IPS DF 19.7 (cell line): ENCODE data around the gene KCNIP3.

Source experiments
- DNase-seq: peaks from one replicate; pipeline ENCODE4 v3.0.0-alpha.2; 2013; ENCODE audit warnings: low read depth, low spot score

KCNIP3 gene

DNA sequence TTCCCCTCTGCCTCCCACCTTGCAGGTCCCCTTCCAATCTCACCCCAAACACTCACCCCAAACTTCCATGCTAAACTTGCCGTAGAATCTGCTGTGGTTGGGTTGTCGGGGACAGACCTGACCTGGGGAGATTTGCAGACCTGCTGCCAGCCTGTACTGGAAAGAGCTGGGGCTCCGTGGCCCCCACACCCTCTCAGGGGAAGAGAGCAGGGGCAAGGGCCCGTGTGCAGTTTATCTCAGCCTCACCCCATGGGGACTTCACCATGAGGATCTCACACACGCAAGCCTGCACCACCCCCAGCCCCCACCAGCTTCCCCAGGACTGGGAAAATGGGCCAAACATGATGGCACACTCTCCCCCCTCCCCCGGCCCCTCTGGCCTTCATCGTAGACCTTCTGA is 30.7 kb downstream of the KCNIP3 start:
- DNase-seq = no peak

DNA sequence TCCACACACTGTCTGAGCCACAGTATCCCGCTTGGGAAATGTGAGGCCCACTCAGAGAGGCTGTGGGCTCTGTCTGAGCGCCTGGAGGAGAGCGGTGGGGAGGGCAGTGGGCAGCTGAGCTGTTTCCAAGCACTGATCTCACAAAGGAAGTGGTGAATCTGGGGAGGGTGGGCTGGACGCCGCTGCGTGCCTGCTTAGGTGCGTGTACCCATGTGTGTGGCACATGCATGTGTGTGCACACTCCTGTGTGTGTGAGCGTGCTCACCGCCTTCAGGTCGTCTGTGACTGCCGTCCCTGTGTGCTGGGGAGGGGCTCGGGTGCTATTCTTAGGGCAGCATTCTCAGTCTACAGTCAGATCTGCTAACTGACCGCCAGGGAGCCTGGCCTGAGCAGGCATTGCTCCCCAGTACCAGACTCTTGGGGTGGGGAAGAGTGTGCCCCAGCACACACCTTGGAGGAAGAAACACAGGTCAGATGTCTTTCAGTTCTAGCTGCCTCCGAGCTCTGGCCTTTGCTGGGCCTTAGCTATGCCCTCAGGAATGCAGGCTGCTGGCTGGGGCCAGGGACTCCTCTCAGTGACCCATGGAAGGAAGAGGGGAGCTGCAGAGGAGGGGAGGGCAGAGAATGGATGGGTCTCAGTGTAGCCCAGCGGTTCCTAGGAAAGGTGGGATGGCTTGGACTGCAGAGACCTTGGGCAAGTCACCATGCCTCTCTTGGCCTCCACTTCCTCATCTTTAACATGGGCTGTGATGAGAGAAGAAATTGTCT is 31.4 kb downstream of the KCNIP3 start:
- DNase-seq = no peak

GRCh38 chr2:95329401-95329800 is 32.3 kb downstream of the KCNIP3 start:
- DNase-seq = no peak

DNA sequence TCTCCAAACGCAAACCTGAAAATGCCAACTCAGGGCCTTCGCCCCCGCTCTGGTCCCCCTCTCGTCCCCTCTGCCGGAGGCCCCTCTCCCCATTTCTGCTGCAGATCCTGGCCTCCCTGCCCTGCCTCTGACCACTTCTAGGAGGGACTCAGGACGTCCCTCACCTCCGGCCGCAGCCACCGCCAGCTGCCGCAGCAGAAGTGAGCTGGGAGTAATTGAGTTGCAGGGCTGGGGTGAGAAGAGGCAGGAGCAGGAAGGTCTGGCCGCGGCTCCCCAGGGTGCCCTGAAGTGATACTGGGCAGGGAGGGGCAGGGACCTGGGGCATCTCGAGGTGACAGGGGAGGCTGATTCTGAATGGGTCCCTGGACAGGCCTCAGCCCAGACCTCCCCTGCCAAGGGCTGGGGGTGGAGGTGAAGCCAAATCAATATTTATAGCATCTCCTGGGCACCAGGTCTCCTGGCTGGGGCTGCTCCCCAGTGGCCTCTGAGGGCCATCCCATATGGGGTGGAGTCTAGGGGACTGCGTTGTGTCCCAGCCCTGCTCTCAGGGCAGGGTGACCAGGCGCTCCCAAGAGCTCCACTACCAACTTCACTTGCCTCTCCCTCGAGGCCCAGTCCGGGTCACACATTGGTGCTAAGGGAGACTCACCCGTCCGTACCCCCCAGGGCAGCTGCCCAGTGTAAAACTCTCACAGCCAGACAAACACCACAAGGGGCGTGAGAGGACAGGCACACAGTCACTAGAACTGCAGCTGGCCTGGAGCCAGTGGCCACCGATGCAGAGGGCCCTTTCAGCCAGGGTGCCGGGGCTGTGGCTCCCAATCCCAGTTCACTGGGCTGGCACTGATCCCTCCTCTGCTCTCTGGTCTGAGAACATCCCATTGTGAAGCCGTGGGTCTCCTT is 33.0 kb downstream of the KCNIP3 start:
- no peak for DNase-seq

DNA sequence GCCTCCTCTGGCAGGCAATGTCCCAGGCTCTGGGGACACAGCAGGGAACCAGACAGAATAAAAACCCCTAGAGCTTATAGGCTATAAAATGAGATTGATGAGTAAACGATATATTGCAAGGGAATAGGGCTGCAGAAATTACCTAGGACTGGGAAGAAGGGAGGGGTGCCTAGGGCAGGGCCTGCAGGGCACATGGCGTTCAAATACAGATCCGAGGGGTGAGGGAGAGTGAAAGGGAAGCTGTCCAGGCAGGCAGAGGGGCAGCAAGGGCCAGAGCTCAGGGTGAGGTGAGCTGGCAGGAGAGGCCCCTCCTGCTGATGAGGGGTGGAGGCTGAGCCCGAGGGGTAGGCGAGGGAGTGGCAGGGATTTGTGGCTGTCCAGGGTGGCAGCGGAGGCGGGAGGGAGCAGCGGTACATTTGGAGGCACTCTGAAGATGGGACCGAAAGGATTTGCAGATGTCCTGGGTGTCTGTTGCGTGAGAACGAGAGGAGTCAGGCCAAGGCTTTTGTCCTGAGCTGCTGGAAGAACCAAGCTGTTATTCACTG is 33.7 kb downstream of the KCNIP3 start:
- no peak for DNase-seq

DNA sequence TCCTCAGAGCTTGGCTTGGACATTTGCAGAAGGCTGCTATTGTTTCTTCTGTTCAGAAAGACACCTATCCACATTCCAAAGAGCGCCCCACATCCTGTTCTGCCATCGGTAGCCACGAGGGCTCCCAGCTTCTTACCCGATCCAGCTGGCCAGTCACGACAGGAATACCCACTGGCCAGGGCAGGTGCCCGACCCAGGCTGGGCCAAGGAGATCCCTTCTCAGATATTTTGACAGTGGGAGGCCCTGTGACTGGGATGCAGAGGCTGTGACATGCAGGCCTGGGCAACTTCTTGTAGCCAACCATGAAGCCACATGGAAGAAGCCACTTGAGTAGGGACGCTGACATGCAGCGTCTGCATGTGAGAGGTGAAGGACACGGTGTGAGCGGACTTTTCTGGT is 34.5 kb downstream of the KCNIP3 start:
- no peak for DNase-seq

GRCh38 chr2:95332036-95332435 is 34.9 kb downstream of the KCNIP3 start:
- no peak for DNase-seq

- no peak for DNase-seq
These were observed 35.9 kb downstream of the KCNIP3 start for GRCh38 chr2:95333056-95333455.

DNA sequence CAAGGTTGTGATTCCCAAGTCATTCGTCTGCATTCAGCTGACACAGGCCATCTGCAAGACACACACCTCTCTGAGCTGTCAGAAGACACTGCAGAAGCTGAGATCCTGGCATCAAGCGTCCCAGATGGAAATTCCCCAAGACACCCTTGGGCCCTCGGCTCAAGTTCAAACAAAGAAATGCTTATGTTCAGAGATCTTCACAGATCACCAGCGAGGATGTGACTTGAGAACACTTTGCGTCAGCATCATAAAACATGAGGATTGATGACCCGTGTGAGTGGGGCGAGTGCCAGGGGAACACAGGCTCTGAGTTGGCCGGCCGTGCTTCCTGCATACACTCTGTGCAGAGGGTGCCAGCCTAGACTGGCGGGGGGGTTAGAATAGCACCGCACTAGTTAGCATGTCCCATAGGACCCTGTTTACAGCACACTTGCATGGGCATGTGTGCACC is 36.8 kb downstream of the KCNIP3 start:
- no peak for DNase-seq

DNA sequence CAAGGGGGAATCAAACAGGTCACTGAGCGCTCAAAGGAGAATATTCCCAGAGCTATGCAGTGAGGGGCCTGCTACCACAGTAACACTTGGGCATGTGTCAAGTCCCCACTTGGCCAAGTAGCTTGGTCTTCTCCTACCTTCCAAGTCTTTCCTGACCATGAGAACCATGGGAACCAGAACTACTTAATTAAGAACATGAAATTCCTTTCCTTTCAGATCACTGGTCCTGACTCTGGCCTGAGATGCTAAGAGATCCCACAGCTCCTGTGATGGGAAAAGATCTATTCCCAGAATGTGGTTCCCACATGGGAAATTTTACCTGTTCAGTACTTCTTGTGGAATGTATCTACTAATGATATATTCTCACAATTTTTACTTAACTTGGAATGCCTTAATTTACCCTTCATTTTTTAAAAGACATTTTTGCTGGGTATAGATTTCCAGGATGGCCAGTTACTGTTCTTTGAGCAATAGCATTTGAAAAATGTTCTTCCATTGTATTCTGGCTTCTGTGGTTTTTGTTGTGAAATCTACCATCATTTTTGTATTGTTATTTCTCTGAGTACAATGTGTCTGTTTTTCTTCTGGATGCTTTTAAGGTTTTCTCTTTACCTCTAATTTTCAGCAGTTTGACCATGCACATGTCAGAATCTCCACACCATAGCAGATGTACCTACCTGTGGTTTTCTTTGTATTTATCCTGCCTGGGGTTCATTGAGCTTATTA is 37.9 kb downstream of the KCNIP3 start:
- DNase-seq = no peak

GRCh38 chr2:95336406-95336805 is 39.3 kb downstream of the KCNIP3 start:
- DNase-seq = no peak

- no peak for DNase-seq
These were observed 40.7 kb downstream of the KCNIP3 start for GRCh38 chr2:95337829-95338228.

- no peak for DNase-seq
These were observed 45.6 kb downstream of the KCNIP3 start for GRCh38 chr2:95342556-95343320.

DNA sequence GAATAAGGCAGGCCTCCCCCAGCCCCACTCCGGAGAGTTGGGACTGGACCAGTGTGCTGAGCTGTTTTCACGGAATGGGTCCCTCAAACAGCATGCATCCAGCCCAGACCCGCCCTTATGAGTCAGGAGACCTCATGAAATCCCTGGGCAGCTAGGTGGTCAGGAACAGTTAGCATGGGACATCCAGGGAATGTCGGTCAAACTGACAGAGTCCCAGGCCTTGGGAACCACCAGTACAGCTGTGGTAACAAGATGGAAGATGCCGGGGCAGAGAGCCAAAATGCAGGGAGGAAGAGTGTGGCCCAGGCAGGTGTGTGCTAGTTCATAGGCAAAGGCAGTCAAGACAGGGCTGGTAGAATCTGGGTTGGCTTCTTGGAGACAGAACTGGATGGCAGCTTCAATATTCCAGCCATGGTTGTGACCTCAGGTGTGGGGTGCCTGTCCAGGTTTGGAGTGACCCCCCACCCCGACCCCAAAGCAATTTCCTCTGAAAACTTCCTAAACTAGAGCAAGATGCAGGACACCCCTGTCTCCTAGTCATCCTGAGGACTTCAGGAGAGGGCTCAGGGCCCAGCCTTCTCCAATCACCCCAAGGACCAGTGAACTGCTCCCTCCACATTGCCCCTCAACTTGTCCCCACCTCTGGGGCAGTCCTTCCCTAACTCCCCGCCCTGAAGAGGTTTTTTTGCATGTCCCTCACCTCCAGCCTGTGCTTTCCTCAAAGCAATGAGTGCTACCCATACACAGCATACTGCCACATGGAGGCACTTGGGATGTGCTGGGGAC is 46.5 kb downstream of the KCNIP3 start:
- no peak for DNase-seq

DNA sequence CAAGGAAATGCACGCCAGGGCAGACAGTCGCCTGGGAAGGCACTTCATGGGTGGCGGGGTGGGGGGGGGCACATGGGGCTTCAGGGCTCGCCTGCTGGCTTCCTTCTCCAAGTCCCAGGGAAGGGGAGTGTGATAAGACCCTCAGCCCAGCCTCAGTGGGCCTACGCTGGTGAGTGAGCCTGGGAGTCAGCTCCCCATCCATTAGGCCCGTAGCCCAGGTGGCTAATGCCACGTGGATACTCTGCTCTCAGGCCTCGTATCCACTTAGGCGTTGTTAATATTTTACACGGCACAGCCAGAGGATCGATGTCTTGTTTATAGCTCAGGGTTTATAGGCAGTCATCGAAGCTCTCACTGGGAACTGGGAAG is 47.1 kb downstream of the KCNIP3 start:
- no peak for DNase-seq

GRCh38 chr2:95344656-95345055 is 47.5 kb downstream of the KCNIP3 start:
- DNase-seq = no peak

DNA sequence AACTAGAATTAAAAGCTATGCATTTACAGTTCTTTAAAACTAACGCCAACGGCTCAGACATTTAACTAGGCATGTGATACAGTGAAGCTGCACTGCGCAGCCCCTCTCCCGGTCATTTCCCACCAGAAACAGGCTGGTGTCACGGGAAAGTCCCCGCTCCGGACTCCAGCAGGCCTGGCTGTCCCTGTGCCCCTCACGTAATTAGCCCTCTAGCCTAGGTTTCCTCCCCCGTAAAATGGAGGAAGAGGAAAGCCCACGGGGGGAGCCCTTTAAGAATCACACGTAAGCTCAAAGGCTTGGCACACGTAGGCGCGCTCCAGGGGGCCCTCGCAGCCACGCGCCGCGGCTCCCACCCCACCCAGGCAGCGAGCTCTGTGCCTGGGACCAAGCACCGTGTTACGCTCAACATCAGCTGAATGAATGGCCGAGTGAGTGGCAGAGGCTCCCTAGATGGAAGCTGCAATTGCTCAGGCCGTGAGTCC is 48.0 kb downstream of the KCNIP3 start:
- no peak for DNase-seq

DNA sequence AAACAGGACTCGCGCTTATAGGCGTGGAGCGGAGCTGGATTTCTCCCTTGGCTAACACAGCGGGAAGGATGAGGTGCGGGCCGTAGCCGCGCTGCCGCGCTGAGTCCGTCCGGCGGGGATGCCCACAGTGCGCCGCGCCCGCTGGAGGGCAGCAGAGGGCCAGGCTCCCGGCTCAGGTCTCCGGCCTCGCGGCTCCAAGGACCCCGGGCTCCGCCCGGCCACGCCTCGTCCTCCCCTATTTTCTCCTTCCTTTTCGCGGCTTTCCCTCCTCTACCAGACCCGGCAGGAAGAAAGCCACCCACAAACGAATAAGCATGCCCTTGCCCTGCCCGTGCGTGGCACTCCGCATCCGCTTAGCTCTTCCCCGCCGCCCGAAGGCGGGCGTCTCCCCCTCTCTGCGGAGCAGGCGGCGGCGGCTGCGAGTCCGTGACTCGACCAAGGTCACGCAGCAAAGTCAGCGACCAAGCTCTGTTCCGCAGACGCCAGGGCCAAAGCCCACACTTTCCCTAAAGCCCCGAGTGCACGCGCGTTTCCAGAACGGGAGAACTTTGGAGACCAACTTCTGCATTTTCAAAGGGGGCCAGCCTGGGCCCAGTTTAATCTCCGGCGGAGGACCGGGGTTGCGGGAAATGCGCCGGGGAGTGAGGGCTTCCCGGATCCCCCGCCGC is 48.5 kb downstream of the KCNIP3 start:
- DNase-seq = peak; percentile 20

DNA sequence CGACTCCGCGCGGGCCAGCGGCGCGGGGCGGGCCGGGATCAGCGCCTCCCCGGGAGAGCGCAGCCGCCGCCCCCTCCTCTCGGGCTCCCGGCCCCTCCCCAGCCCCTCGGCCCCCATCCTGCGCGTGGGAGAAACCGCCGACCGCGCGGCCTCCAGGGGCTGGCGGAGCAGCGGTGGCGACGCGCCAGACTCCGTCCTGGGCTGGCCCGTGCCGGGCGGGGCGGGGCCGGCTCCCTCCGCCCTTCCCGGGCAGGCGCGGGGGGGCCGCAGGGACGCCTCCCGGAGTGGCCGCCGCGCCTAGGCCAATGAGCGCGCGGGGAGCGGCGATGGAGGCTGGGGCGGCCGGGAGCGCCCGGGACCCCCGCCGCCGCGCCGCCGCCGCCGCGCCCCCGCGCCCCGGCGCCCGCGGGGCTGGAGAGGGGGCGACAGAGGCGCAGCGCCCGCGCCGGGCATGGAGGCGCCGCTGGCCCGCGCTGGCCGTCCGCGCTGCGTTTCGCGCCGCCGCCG is 49.1 kb downstream of the KCNIP3 start:
- no peak for DNase-seq
